Measurements from ENCODE around the gene SS18L1. TPM values are rescaled to one million over a fixed set of nuclear protein-coding genes. Genes with fewer than 3 reads are reported as not detected.

Gene SS18L1
- total RNA-seq, 2 experiments from 2014 or later, result 17.0 to 17.7 TPM

GRCh38 chr20:62104234-62104789 lies 39.3 kb upstream of the SS18L1 start:
- no peaks in the 10 kb centered on the region for H3K9me2 ChIP-seq (ENCODE audit: insufficient read depth, low read length)
- TF ChIP-seq EZH2phosphoT487 (IDR thresholded peaks at IDR 0.05; ENCODE audit: borderline replicate concordance, low read depth, low read length) (no peak), CTCF (conservative IDR thresholded peaks at IDR 0.05; ENCODE audit: low read length) (no peak)
- no peak overlapping the region for H2AFZ ChIP-seq (ENCODE audit: low read length)
- H3K27ac ChIP-seq (ENCODE audit: low read depth, low read length, poor library complexity, severe bottlenecking), result no peak overlapping the region
- no peaks in the 10 kb centered on the region for H3K79me2 ChIP-seq (ENCODE audit: insufficient read depth, low read depth, low read length)
- H3K4me1 ChIP-seq (ENCODE audit: insufficient read depth, low read length, poor library complexity, severe bottlenecking), result no peaks in the 10 kb centered on the region
- ChIA-PET CTCF (ENCODE audit: unreplicated experiment) (interaction anchor here (0.6 kb wide), 1 partner anchor 136 kb away, joined by 11 read pairs; no protein-coding TSS in a partner anchor), POLR2A (interaction anchor here (0.6 kb wide), 1 partner anchor 288 kb away, joined by 6 read pairs; no protein-coding TSS in a partner anchor)
- H4K20me1 ChIP-seq (ENCODE audit: insufficient read depth, low read length), result no peaks in the 10 kb centered on the region
- no peak for DNase-seq (ENCODE audit: low spot score)
- BruUV-seq (replicated peaks), result no TSS peak
- no peak overlapping the region for H3K4me2 ChIP-seq (ENCODE audit: low read length)
- peaks cover 9% of the 10 kb centered on the region; the same call in 1 of the 2 replicates for H3K9me3 ChIP-seq (ENCODE audit: low read length)
- H3K36me3 ChIP-seq (ENCODE audit: insufficient read depth, low read length), result no peaks in the 10 kb centered on the region
- H3K4me3 ChIP-seq (ENCODE audit: low read depth, low read length, poor library complexity, severe bottlenecking), result no peak overlapping the region
- intact Hi-C loops (cut with micrococcal nuclease; ENCODE audit: unreplicated experiment), result no loop called here

- H3K27ac ChIP-seq (ENCODE audit: low read depth, low read length, poor library complexity, severe bottlenecking), result no peak overlapping the region
- H3K4me2 ChIP-seq (ENCODE audit: low read length), result no peak overlapping the region
- H3K4me1 ChIP-seq (ENCODE audit: insufficient read depth, low read length, poor library complexity, severe bottlenecking), result no peaks in the 10 kb centered on the region
- no peak for TF ChIP-seq CTCF (conservative IDR thresholded peaks at IDR 0.05; ENCODE audit: low read length)
- TF ChIP-seq EZH2phosphoT487 (IDR thresholded peaks at IDR 0.05; ENCODE audit: borderline replicate concordance, low read depth, low read length), result no peak
- no peak overlapping the region for H3K4me3 ChIP-seq (ENCODE audit: low read depth, low read length, poor library complexity, severe bottlenecking)
- H3K9me3 ChIP-seq (ENCODE audit: low read length), result peaks cover 12% of the 10 kb centered on the region; the same call in 1 of the 2 replicates
- no peak for DNase-seq (ENCODE audit: low spot score)
- H3K36me3 ChIP-seq (ENCODE audit: insufficient read depth, low read length), result no peaks in the 10 kb centered on the region
- H2AFZ ChIP-seq (ENCODE audit: low read length), result no peak overlapping the region
- no TSS peak for BruUV-seq (replicated peaks)
- no peaks in the 10 kb centered on the region for H4K20me1 ChIP-seq (ENCODE audit: insufficient read depth, low read length)
- no peaks in the 10 kb centered on the region for H3K9me2 ChIP-seq (ENCODE audit: insufficient read depth, low read length)
- intact Hi-C loops (cut with micrococcal nuclease; ENCODE audit: unreplicated experiment), result no loop called here
- ChIA-PET POLR2A (interaction anchor here (0.6 kb wide), 1 partner anchor 289 kb away, joined by 6 read pairs; no protein-coding TSS in a partner anchor), CTCF (ENCODE audit: unreplicated experiment) (interaction anchor here (0.6 kb wide), 1 partner anchor 137 kb away, joined by 11 read pairs; no protein-coding TSS in a partner anchor)
- H3K79me2 ChIP-seq (ENCODE audit: insufficient read depth, low read depth, low read length), result no peaks in the 10 kb centered on the region
Observed at GRCh38 chr20:62104791-62105345, 38.7 kb upstream of the SS18L1 start.

GRCh38 chr20:62105592-62105991 lies 38.0 kb upstream of the SS18L1 start:
- Histone ChIP-seq H3K9me2 (ENCODE audit: insufficient read depth, low read length) (no peaks in the 10 kb centered on the region), H3K9me3 (ENCODE audit: low read length) (peaks cover 16% of the 10 kb centered on the region), H3K4me3 (ENCODE audit: low read depth, low read length, poor library complexity, severe bottlenecking) (no peak overlapping the region), H3K27ac (ENCODE audit: low read depth, low read length, poor library complexity, severe bottlenecking) (no peak overlapping the region), H3K4me2 (ENCODE audit: low read length) (no peak overlapping the region), H3K4me1 (ENCODE audit: insufficient read depth, low read length, poor library complexity, severe bottlenecking) (no peaks in the 10 kb centered on the region), H4K20me1 (ENCODE audit: insufficient read depth, low read length) (no peaks in the 10 kb centered on the region), H3K79me2 (ENCODE audit: insufficient read depth, low read depth, low read length) (no peaks in the 10 kb centered on the region), H2AFZ (ENCODE audit: low read length) (no peak overlapping the region), H3K36me3 (ENCODE audit: insufficient read depth, low read length) (no peaks in the 10 kb centered on the region)
- intact Hi-C loops (cut with micrococcal nuclease; ENCODE audit: unreplicated experiment), result no loop called here
- TF ChIP-seq EZH2phosphoT487 (IDR thresholded peaks at IDR 0.05; ENCODE audit: borderline replicate concordance, low read depth, low read length), result no peak
- TF ChIP-seq CTCF (conservative IDR thresholded peaks at IDR 0.05; ENCODE audit: low read length), result no peak
- POLR2A ChIA-PET, result interaction anchor here (0.5 kb wide), 1 partner anchor 69 kb away, joined by 3 read pairs; no protein-coding TSS in a partner anchor
- CTCF ChIA-PET (ENCODE audit: unreplicated experiment), result no interaction called here
- DNase-seq (ENCODE audit: low spot score), result no peak
- BruUV-seq (replicated peaks), result no TSS peak

All from OCI-LY7 (cell line).